ENCODE measurements around the gene ERCC4. TPM values are rescaled to one million over a fixed set of nuclear protein-coding genes. Genes with fewer than 3 reads are reported as not detected.
A peak's percentile ranks its signal among the peaks of the same experiment; 100 is the strongest.

ERCC4 gene
- total RNA-seq, 4 donors from 2014 or later: 5.3 to 22.6 (median 15.9) TPM

GRCh38 chr16:13906168-13907089 lies 13.5 kb upstream of the ERCC4 start:
- intact Hi-C loops (cut with DNase I; ENCODE audit: low total_unique reads): no loop called here
- no peak for DNase-seq
- no peaks in the 10 kb centered on the region for H3K27me3 ChIP-seq
- H3K9me3 ChIP-seq: no peaks in the 10 kb centered on the region
- TF ChIP-seq CTCF (IDR thresholded peaks at IDR 0.05) (no peak), POLR2A (IDR thresholded peaks at IDR 0.05) (no peak)
- H3K27ac ChIP-seq: no peak overlapping the region
- no peak overlapping the region for H3K4me3 ChIP-seq
- H3K36me3 ChIP-seq: no peaks in the 10 kb centered on the region
- no peaks in the 10 kb centered on the region for H3K4me1 ChIP-seq

- Histone ChIP-seq H3K27ac (no peak overlapping the region), H3K9me3 (no peaks in the 10 kb centered on the region), H3K36me3 (no peaks in the 10 kb centered on the region), H3K27me3 (no peaks in the 10 kb centered on the region), H3K4me3 (no peak overlapping the region), H3K4me1 (no peaks in the 10 kb centered on the region)
- intact Hi-C loops (cut with DNase I; ENCODE audit: low total_unique reads): no loop called here
- no peak for DNase-seq
- no peak for TF ChIP-seq CTCF (IDR thresholded peaks at IDR 0.05)
- TF ChIP-seq POLR2A (IDR thresholded peaks at IDR 0.05): no peak
These were observed 12.5 kb upstream of the ERCC4 start for GRCh38 chr16:13907431-13907830.

GRCh38 chr16:13909069-13909468 lies 10.9 kb upstream of the ERCC4 start:
- H3K27ac ChIP-seq: no peak overlapping the region
- intact Hi-C loops (cut with DNase I; ENCODE audit: low total_unique reads): no loop called here
- no peak overlapping the region for H3K4me3 ChIP-seq
- TF ChIP-seq CTCF (IDR thresholded peaks at IDR 0.05) (no peak), POLR2A (IDR thresholded peaks at IDR 0.05) (no peak)
- H3K36me3 ChIP-seq: no peaks in the 10 kb centered on the region
- H3K27me3 ChIP-seq: no peaks in the 10 kb centered on the region
- no peak for DNase-seq
- no peaks in the 10 kb centered on the region for H3K4me1 ChIP-seq
- H3K9me3 ChIP-seq: no peaks in the 10 kb centered on the region

- Histone ChIP-seq H3K9me3 (no peaks in the 10 kb centered on the region), H3K27me3 (no peaks in the 10 kb centered on the region), H3K27ac (no peak overlapping the region), H3K36me3 (no peaks in the 10 kb centered on the region), H3K4me1 (no peaks in the 10 kb centered on the region), H3K4me3 (no peak overlapping the region)
- TF ChIP-seq POLR2A (IDR thresholded peaks at IDR 0.05): no peak
- TF ChIP-seq CTCF (IDR thresholded peaks at IDR 0.05): no peak
- intact Hi-C loops (cut with DNase I; ENCODE audit: low total_unique reads): no loop called here
- DNase-seq: peak in 1 of 2 donors; percentile 34
These were observed 10.1 kb upstream of the ERCC4 start for GRCh38 chr16:13909872-13910303.

GRCh38 chr16:13911306-13911705 lies 8.6 kb upstream of the ERCC4 start:
- no peak for DNase-seq
- H3K4me3 ChIP-seq: no peak overlapping the region
- H3K4me1 ChIP-seq: no peaks in the 10 kb centered on the region
- no peaks in the 10 kb centered on the region for H3K36me3 ChIP-seq
- H3K9me3 ChIP-seq: no peaks in the 10 kb centered on the region
- H3K27ac ChIP-seq: no peak overlapping the region
- intact Hi-C loops (cut with DNase I; ENCODE audit: low total_unique reads): no loop called here
- TF ChIP-seq CTCF (IDR thresholded peaks at IDR 0.05): no peak
- H3K27me3 ChIP-seq: no peaks in the 10 kb centered on the region
